Uterus (tissue), 4 donors: ENCODE measurements around the gene OR14J1. TPM values are rescaled to one million over a fixed set of nuclear protein-coding genes. Genes with fewer than 3 reads are reported as not detected.
"Not testable (repeated sequence)": the region's sequence is repeated elsewhere in the genome, so short reads cannot be mapped to it uniquely, and the experiment has no call there.

Source experiments
- DNase-seq, 2 donors: peaks; one replicate each; pipeline ENCODE4 v3.0.0-alpha.2; 2019 to 2020
- H3K27ac ChIP-seq, 2 donors: fragments of 200-600 bp; sonication (generic); 1 replicate in 1 of 2; 2 replicates in 1 of 2; pipeline ENCODE4 v1.5.1; 2016 to 2018
- H3K27me3 ChIP-seq, 2 donors: fragments of 200-600 bp; sonication (generic); one replicate each; pipeline ENCODE4 v1.5.1; 2018 to 2019; ENCODE audit warnings: control low read depth in 1 of 2
- H3K36me3 ChIP-seq, 2 donors: fragments of 200-600 bp; sonication (generic); one replicate each; pipeline ENCODE4 v1.5.1; 2019; ENCODE audit warnings: control low read depth in 1 of 2
- H3K4me1 ChIP-seq, 2 donors: fragments of 200-600 bp; sonication (generic); one replicate each; pipeline ENCODE4 v1.5.1; 2018 to 2019; ENCODE audit warnings: control low read depth in 1 of 2
- H3K4me3 ChIP-seq, 2 donors: fragments of 200-600 bp; sonication (generic); 1 replicate in 1 of 2; 2 replicates in 1 of 2; pipeline ENCODE4 v1.5.1; 2018 to 2019; ENCODE audit warnings: mild to moderate bottlenecking in 1 of 2
- H3K9me3 ChIP-seq, 2 donors: fragments of 200-600 bp; sonication (generic); one replicate each; pipeline ENCODE4 v1.5.1; 2019; ENCODE audit warnings: control low read depth in 1 of 2
- CTCF ChIP-seq, 4 experiments: fragments of 200-600 bp in 2 of 4; fragments of 450-650 bp in 2 of 4; sonication (generic) in 2 of 4; IDR thresholded peaks; one replicate each; pipeline ENCODE4 v1.5.1; 2016 to 2019; ENCODE audit warnings: antibody characterized with exemption in 4 of 4, mild to moderate bottlenecking in 2 of 4, moderate library complexity in 1 of 4
- POLR2A ChIP-seq, 2 donors: fragments of 450-650 bp; IDR thresholded peaks; one replicate each; pipeline ENCODE4 v1.6.1; 2016; ENCODE audit warnings: antibody characterized with exemption in 2 of 2, mild to moderate bottlenecking in 1 of 2, moderate library complexity in 1 of 2
- intact Hi-C: fragments of 100-400 bp; cut with DNase I; formaldehyde crosslinking; loops from one replicate; pipeline ENCODE4 v1.15.1; 2023; ENCODE audit warnings: low total_unique reads
- total RNA-seq, 4 donors: library from RNA; depleted of rRNA in 3 of 4; stranded (reverse); fragments of >200 nt in 3 of 4; gene quantifications; one replicate each; pipeline versions ENCODE4 v1.1.0 to v1.2.4, GENCODE V29; 2014 to 2023
- donor health status: DM: yes; HTN: yes; CAD: no.

The OR14J1 gene
- total RNA-seq, 4 donors from 2014 or later = not detected

- Histone ChIP-seq H3K4me3 (no peak overlapping the region), H3K9me3 (no peaks in the 10 kb centered on the region), H3K4me1 (no peaks in the 10 kb centered on the region), H3K36me3 (no peaks in the 10 kb centered on the region), H3K27ac (no peak overlapping the region), H3K27me3 (no peaks in the 10 kb centered on the region)
- intact Hi-C loops = no loop called here
- TF ChIP-seq POLR2A (IDR thresholded peaks at IDR 0.05) (no peak), CTCF (IDR thresholded peaks at IDR 0.05) (no peak)
- no peak for DNase-seq
Measured at GRCh38 chr6:29332676-29333075, 31.2 kb downstream of the OR14J1 start.

- H3K27me3 ChIP-seq = no peaks in the 10 kb centered on the region
- no peak overlapping the region for H3K27ac ChIP-seq
- DNase-seq = no peak
- no peaks in the 10 kb centered on the region for H3K4me1 ChIP-seq
- no peaks in the 10 kb centered on the region for H3K9me3 ChIP-seq
- no peak overlapping the region for H3K4me3 ChIP-seq
- no peaks in the 10 kb centered on the region for H3K36me3 ChIP-seq
- TF ChIP-seq CTCF (IDR thresholded peaks at IDR 0.05) = no peak
- no peak for TF ChIP-seq POLR2A (IDR thresholded peaks at IDR 0.05)
- intact Hi-C loops = no loop called here
Measured at GRCh38 chr6:29336269-29336668, 34.8 kb downstream of the OR14J1 start.

- intact Hi-C loops = no loop called here
- no peak for TF ChIP-seq CTCF (IDR thresholded peaks at IDR 0.05)
- TF ChIP-seq POLR2A (IDR thresholded peaks at IDR 0.05) = no peak
- Histone ChIP-seq H3K27me3 (no peaks in the 10 kb centered on the region), H3K9me3 (no peaks in the 10 kb centered on the region), H3K27ac (no peak overlapping the region), H3K36me3 (no peaks in the 10 kb centered on the region), H3K4me3 (no peak overlapping the region), H3K4me1 (no peaks in the 10 kb centered on the region)
- no peak for DNase-seq
Measured at GRCh38 chr6:29345380-29345779, 43.9 kb downstream of the OR14J1 start.

- H3K9me3 ChIP-seq, H3K4me3 ChIP-seq, H3K27ac ChIP-seq, H3K36me3 ChIP-seq, H3K27me3 ChIP-seq, intact Hi-C loops, DNase-seq, H3K4me1 ChIP-seq: not testable (repeated sequence)
Measured at GRCh38 chr6:29349348-29349747, 47.8 kb downstream of the OR14J1 start.

- Histone ChIP-seq H3K9me3 (no peaks in the 10 kb centered on the region), H3K27me3 (no peaks in the 10 kb centered on the region), H3K36me3 (no peaks in the 10 kb centered on the region), H3K4me3 (no peak overlapping the region), H3K4me1 (no peaks in the 10 kb centered on the region), H3K27ac (no peak overlapping the region)
- TF ChIP-seq POLR2A (IDR thresholded peaks at IDR 0.05) (no peak), CTCF (IDR thresholded peaks at IDR 0.05) (no peak)
- DNase-seq = no peak
- intact Hi-C loops = no loop called here
Measured at GRCh38 chr6:29354980-29355379, 53.5 kb downstream of the OR14J1 start.

- intact Hi-C loops = no loop called here
- no peaks in the 10 kb centered on the region for H3K4me1 ChIP-seq
- no peak for TF ChIP-seq POLR2A (IDR thresholded peaks at IDR 0.05)
- TF ChIP-seq CTCF (IDR thresholded peaks at IDR 0.05) = no peak
- H3K9me3 ChIP-seq = no peaks in the 10 kb centered on the region
- no peak for DNase-seq
- H3K36me3 ChIP-seq = no peaks in the 10 kb centered on the region
- no peak overlapping the region for H3K4me3 ChIP-seq
- no peak overlapping the region for H3K27ac ChIP-seq
- H3K27me3 ChIP-seq = no peaks in the 10 kb centered on the region
Measured at GRCh38 chr6:29355603-29356002, 54.1 kb downstream of the OR14J1 start.
